ENCODE measurements around the gene PIAS1. TPM values are rescaled to one million over a fixed set of nuclear protein-coding genes. Genes with fewer than 3 reads are reported as not detected.

Gene PIAS1
- total and polyA plus RNA-seq, 2 donors (not counting 3 experiments of a cell fraction or from before 2014, with no cell fraction given) = 23.7 to 24.2 TPM

- H3K79me2 ChIP-seq (ENCODE audit: control insufficient read depth, insufficient read depth, low read length) = no peaks in the 10 kb centered on the region
- intact Hi-C loops (cut with micrococcal nuclease) = no loop called here
These were observed 135.9 kb downstream of the PIAS1 start for GRCh38 chr15:68190048-68190447.

GRCh38 chr15:68191555-68191954 lies 137.4 kb downstream of the PIAS1 start:
- Histone ChIP-seq H3K4me2 (ENCODE audit: insufficient read depth, low read length) (no peak overlapping the region), H3K4me3 (replicated peaks in 1 of 3; ENCODE audit: insufficient read depth in 1 of 3, low read depth in 1 of 3, low read length in 3 of 3) (no peak overlapping the region), H3K9me3 (replicated peaks; ENCODE audit: control insufficient read depth, insufficient read depth, low read length) (no peaks in the 10 kb centered on the region), H3K27me3 (ENCODE audit: control insufficient read depth in 2 of 2, insufficient read depth in 2 of 2, low read length in 2 of 2) (no peaks in the 10 kb centered on the region), H3K9ac (replicated peaks; ENCODE audit: extremely low read depth, insufficient read depth, low read length) (no peak overlapping the region), H3K4me1 (ENCODE audit: control insufficient read depth, extremely low read depth, insufficient read depth, low read length) (no peaks in the 10 kb centered on the region), H3K9me1 (replicated peaks; ENCODE audit: control insufficient read depth, extremely low read depth, insufficient read depth, low read length) (no peaks in the 10 kb centered on the region), H3K36me3 (ENCODE audit: control insufficient read depth in 2 of 2, extremely low read depth in 1 of 2, insufficient read depth in 2 of 2, low read length in 2 of 2) (peaks cover 10 to 15% of the 10 kb centered on the region in 2 experiments), H4K20me1 (replicated peaks; ENCODE audit: control insufficient read depth, extremely low read depth, insufficient read depth, low read length) (no peaks in the 10 kb centered on the region), H3K79me2 (ENCODE audit: control insufficient read depth, insufficient read depth, low read length) (no peaks in the 10 kb centered on the region), H2AFZ (ENCODE audit: low read depth, low read length) (no peak overlapping the region), H3K27ac (ENCODE audit: insufficient read depth, low read depth, low read length) (no peak overlapping the region)
- dilution Hi-C loops (cut with MboI; ENCODE audit: extremely low pct_ligation_motif_present, low sequenced_read_pairs) (no loop called here), intact Hi-C loops (cut with micrococcal nuclease) (no loop called here)
- BruUV-seq (replicated peaks) = no TSS peak
- ChIA-PET CTCF (interaction anchor here (1.3 kb wide), 1 partner anchor 19 kb away, joined by 3 read pairs; no protein-coding TSS in a partner anchor), POLR2A (no interaction called here)
- DNase-seq (ENCODE audit: low read depth, low spot score) (no peak), FAIRE-seq (no peak)
- no peak for TF ChIP-seq POLR2A (IDR thresholded peaks at IDR 0.05; ENCODE audit: low read depth, low read length)
- TF ChIP-seq CTCF (IDR thresholded peaks at IDR 0.05; ENCODE audit: extremely low read depth in 1 of 2, insufficient read depth in 1 of 2, low read depth in 1 of 2, low read length in 2 of 2) = no peak
- no peak for TF ChIP-seq MAX (IDR thresholded peaks at IDR 0.05; ENCODE audit: insufficient read depth, insufficient read length)
- no peak for TF ChIP-seq POLR2AphosphoS5 (IDR thresholded peaks at IDR 0.05; ENCODE audit: insufficient read depth, low read depth, low read length)
- TF ChIP-seq GATA2 (IDR thresholded peaks at IDR 0.05; ENCODE audit: insufficient read depth, insufficient read length, low read depth, low read length) = no peak
- TF ChIP-seq FOS (IDR thresholded peaks at IDR 0.05; ENCODE audit: borderline replicate concordance, insufficient read depth, low read length) = no peak
- no peak for TF ChIP-seq MYC (IDR thresholded peaks at IDR 0.05; ENCODE audit: low read depth, low read length)
- TF ChIP-seq EZH2 (IDR thresholded peaks at IDR 0.05; ENCODE audit: borderline replicate concordance, low read depth, low read length, severe bottlenecking) = no peak

More at GRCh38 chr15:68190048-68190447, 135.9 kb downstream of the PIAS1 start:
- no peak overlapping the region for H3K4me3 ChIP-seq (replicated peaks in 1 of 3; ENCODE audit: insufficient read depth in 1 of 3, low read depth in 1 of 3, low read length in 3 of 3)
- dilution Hi-C loops (cut with MboI; ENCODE audit: extremely low pct_ligation_motif_present, low sequenced_read_pairs) = no loop called here
- H3K9me1 ChIP-seq (replicated peaks; ENCODE audit: control insufficient read depth, extremely low read depth, insufficient read depth, low read length) = no peaks in the 10 kb centered on the region
- no peak overlapping the region for H2AFZ ChIP-seq (ENCODE audit: low read depth, low read length)
- ChIA-PET CTCF (no interaction called here), POLR2A (no interaction called here)
- no peak for FAIRE-seq
- no peaks in the 10 kb centered on the region for H3K4me1 ChIP-seq (ENCODE audit: control insufficient read depth, extremely low read depth, insufficient read depth, low read length)
- no TSS peak for BruUV-seq (replicated peaks)
- TF ChIP-seq MYC (IDR thresholded peaks at IDR 0.05; ENCODE audit: low read depth, low read length) = no peak
- no peaks in the 10 kb centered on the region for H3K9me3 ChIP-seq (replicated peaks; ENCODE audit: control insufficient read depth, insufficient read depth, low read length)
- H3K27me3 ChIP-seq (ENCODE audit: control insufficient read depth in 2 of 2, insufficient read depth in 2 of 2, low read length in 2 of 2) = no peaks in the 10 kb centered on the region
- no peaks in the 10 kb centered on the region for H4K20me1 ChIP-seq (replicated peaks; ENCODE audit: control insufficient read depth, extremely low read depth, insufficient read depth, low read length)
- no peak overlapping the region for H3K9ac ChIP-seq (replicated peaks; ENCODE audit: extremely low read depth, insufficient read depth, low read length)
- no peak for DNase-seq (ENCODE audit: low read depth, low spot score)
- peaks cover 10 to 15% of the 10 kb centered on the region in 2 experiments for H3K36me3 ChIP-seq (ENCODE audit: control insufficient read depth in 2 of 2, extremely low read depth in 1 of 2, insufficient read depth in 2 of 2, low read length in 2 of 2)
- H3K27ac ChIP-seq (ENCODE audit: insufficient read depth, low read depth, low read length) = no peak overlapping the region
- H3K4me2 ChIP-seq (ENCODE audit: insufficient read depth, low read length) = no peak overlapping the region

Measured in endothelial cell of umbilical vein (primary cell).